ENCODE data around the gene YIF1A. TPM values are rescaled to one million over a fixed set of nuclear protein-coding genes. Genes with fewer than 3 reads are reported as not detected.

Gene YIF1A
- total RNA-seq, 1 donor from 2014 or later, result 19.0 TPM

DNA sequence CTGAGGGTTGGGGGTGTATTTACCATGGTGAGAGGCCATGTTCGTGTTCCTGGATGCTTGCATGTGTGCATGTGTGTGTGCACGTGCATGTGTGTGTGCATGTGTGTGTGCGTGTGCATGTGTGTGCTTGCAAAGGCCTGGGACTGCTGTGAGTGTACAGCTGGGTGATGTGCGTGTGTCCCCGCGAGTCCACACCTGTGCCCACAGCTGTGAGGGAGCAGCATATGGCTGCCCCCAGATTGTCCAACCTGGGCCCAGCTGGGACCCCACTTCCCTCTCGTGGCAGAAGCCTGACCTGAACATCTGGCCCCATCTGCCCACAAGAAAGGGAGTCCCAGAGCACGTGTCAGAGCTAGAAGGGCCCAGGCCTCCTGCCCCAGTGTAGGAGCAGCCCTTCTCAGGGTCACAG is 36.3 kb upstream of the YIF1A start:
- H3K27me3 Mint-ChIP-seq (ENCODE audit: insufficient read depth, low read depth), result peaks cover 21% of the 10 kb centered on the region
- H3K4me2 ChIP-seq, result no peak overlapping the region
- H3K36me3 ChIP-seq, result no peaks in the 10 kb centered on the region
- H3K4me1 ChIP-seq, result peaks cover 11% of the 10 kb centered on the region
- no peak overlapping the region for H3K4me3 Mint-ChIP-seq
- TF ChIP-seq EZH2 (IDR thresholded peaks at IDR 0.05), result no peak
- TF ChIP-seq, protein P1, sequence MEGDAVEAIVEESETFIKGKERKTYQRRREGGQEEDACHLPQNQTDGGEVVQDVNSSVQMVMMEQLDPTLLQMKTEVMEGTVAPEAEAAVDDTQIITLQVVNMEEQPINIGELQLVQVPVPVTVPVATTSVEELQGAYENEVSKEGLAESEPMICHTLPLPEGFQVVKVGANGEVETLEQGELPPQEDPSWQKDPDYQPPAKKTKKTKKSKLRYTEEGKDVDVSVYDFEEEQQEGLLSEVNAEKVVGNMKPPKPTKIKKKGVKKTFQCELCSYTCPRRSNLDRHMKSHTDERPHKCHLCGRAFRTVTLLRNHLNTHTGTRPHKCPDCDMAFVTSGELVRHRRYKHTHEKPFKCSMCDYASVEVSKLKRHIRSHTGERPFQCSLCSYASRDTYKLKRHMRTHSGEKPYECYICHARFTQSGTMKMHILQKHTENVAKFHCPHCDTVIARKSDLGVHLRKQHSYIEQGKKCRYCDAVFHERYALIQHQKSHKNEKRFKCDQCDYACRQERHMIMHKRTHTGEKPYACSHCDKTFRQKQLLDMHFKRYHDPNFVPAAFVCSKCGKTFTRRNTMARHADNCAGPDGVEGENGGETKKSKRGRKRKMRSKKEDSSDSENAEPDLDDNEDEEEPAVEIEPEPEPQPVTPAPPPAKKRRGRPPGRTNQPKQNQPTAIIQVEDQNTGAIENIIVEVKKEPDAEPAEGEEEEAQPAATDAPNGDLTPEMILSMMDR (IDR thresholded peaks at IDR 0.05), result no peak
- TF ChIP-seq EZH2phosphoT487 (IDR thresholded peaks at IDR 0.05), result no peak
- H3K36me3 Mint-ChIP-seq, result no peaks in the 10 kb centered on the region
- no peak overlapping the region for H3K9ac ChIP-seq
- no peak overlapping the region for H3K27ac Mint-ChIP-seq
- H4K20me1 ChIP-seq (ENCODE audit: low read depth), result no peaks in the 10 kb centered on the region
- H3K79me2 ChIP-seq (ENCODE audit: low read depth), result no peaks in the 10 kb centered on the region
- H3K27me3 ChIP-seq, result peaks cover 3% of the 10 kb centered on the region
- no peak for DNase-seq (ENCODE audit: low spot score)
- no peak overlapping the region for H2AFZ ChIP-seq (replicated peaks)
- peaks cover 51% of the 10 kb centered on the region for H3K4me1 Mint-ChIP-seq
- H3K9me3 Mint-ChIP-seq, result peaks cover 2% of the 10 kb centered on the region
- no peak overlapping the region for H3K4me3 ChIP-seq
- H3K27ac ChIP-seq, result no peak overlapping the region
- H3K9me3 ChIP-seq (ENCODE audit: low read depth), result no peaks in the 10 kb centered on the region
- H3F3A ChIP-seq (ENCODE audit: low read depth), result no peaks in the 10 kb centered on the region

DNA sequence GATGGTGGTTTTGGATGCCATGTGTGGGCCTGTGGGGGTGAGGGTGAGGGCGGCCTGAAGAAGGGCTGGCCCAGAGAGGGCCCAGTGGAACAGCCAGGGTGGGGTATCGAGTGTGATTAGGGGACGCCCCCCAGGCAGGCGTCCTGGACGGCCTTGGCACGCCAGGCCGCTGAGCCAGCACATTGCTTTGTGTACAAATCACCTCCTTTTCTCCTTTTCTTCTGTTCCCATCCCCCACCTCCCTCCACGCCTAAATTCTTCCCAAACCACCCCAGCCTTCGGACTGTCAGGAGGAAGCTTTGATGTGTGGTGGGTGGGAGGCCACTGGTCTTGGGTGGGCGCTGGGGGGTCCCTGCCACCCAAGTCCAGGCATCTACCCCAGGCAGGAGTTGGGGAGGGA is 35.7 kb upstream of the YIF1A start:
- H3K27ac ChIP-seq, result no peak overlapping the region
- no peak for TF ChIP-seq EZH2 (IDR thresholded peaks at IDR 0.05)
- TF ChIP-seq, protein P1 (IDR thresholded peaks at IDR 0.05), result no peak
- TF ChIP-seq EZH2phosphoT487 (IDR thresholded peaks at IDR 0.05), result no peak
- no peaks in the 10 kb centered on the region for H3K9me3 ChIP-seq (ENCODE audit: low read depth)
- no peaks in the 10 kb centered on the region for H3K79me2 ChIP-seq (ENCODE audit: low read depth)
- peak overlapping the region; percentile 96 for H3K27ac Mint-ChIP-seq
- no peak overlapping the region for H3K4me3 Mint-ChIP-seq
- H3K9ac ChIP-seq, result no peak overlapping the region
- H3K27me3 ChIP-seq, result peaks cover 3% of the 10 kb centered on the region
- no peak for DNase-seq (ENCODE audit: low spot score)
- no peak overlapping the region for H3K4me3 ChIP-seq
- peak overlapping the region; percentile 70 for H2AFZ ChIP-seq (replicated peaks)
- peaks cover 11% of the 10 kb centered on the region for H3K4me1 ChIP-seq
- H3K4me1 Mint-ChIP-seq, result peaks cover 54% of the 10 kb centered on the region
- peaks cover 24% of the 10 kb centered on the region for H3K27me3 Mint-ChIP-seq (ENCODE audit: insufficient read depth, low read depth)
- H4K20me1 ChIP-seq (ENCODE audit: low read depth), result no peaks in the 10 kb centered on the region
- no peaks in the 10 kb centered on the region for H3K36me3 Mint-ChIP-seq
- H3K4me2 ChIP-seq, result peak overlapping the region; percentile 47
- H3K36me3 ChIP-seq, result no peaks in the 10 kb centered on the region
- no peaks in the 10 kb centered on the region for H3F3A ChIP-seq (ENCODE audit: low read depth)
- peaks cover 7% of the 10 kb centered on the region for H3K9me3 Mint-ChIP-seq

DNA sequence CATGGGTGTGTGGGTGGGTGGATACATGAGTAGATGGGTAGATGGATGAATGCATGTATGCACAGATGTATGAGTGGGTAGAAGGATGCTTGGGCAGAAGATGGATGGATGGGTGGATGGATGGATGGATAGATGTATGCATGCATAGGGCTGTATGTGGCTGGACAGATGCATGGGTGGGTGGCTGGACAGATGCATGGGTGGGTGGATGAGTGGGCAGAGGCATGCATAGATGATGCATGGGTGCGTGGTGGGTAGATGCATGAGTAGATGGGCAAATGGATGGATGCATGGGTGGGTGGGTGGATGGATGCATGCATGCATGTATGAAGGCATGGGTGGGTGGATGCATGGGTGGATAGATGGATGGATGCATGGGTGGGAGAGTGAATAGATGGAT is 34.7 kb upstream of the YIF1A start:
- no peak for DNase-seq (ENCODE audit: low spot score)
- no peak overlapping the region for H3K27ac Mint-ChIP-seq
- H3K9me3 ChIP-seq (ENCODE audit: low read depth), result no peaks in the 10 kb centered on the region
- H3K79me2 ChIP-seq (ENCODE audit: low read depth), result no peaks in the 10 kb centered on the region
- H3K27me3 ChIP-seq, result peaks cover 3% of the 10 kb centered on the region
- H3K4me3 ChIP-seq, result no peak overlapping the region
- H3F3A ChIP-seq (ENCODE audit: low read depth), result no peaks in the 10 kb centered on the region
- H3K9me3 Mint-ChIP-seq, result peaks cover 11% of the 10 kb centered on the region
- no peak overlapping the region for H3K27ac ChIP-seq
- H3K36me3 Mint-ChIP-seq, result no peaks in the 10 kb centered on the region
- H3K4me1 Mint-ChIP-seq, result peaks cover 59% of the 10 kb centered on the region
- no peak overlapping the region for H3K4me3 Mint-ChIP-seq
- H4K20me1 ChIP-seq (ENCODE audit: low read depth), result no peaks in the 10 kb centered on the region
- H3K36me3 ChIP-seq, result no peaks in the 10 kb centered on the region
- peaks cover 27% of the 10 kb centered on the region for H3K27me3 Mint-ChIP-seq (ENCODE audit: insufficient read depth, low read depth)
- no peak overlapping the region for H3K9ac ChIP-seq
- no peak overlapping the region for H3K4me2 ChIP-seq
- H3K4me1 ChIP-seq, result peaks cover 10% of the 10 kb centered on the region
- no peak for TF ChIP-seq EZH2 (IDR thresholded peaks at IDR 0.05)
- no peak for TF ChIP-seq EZH2phosphoT487 (IDR thresholded peaks at IDR 0.05)
- TF ChIP-seq, protein P1 (IDR thresholded peaks at IDR 0.05), result no peak
- no peak overlapping the region for H2AFZ ChIP-seq (replicated peaks)
